Frontal cortex (tissue), 4 donors: Measurements from ENCODE around the gene MPRIP. TPM values are rescaled to one million over a fixed set of nuclear protein-coding genes. Genes with fewer than 3 reads are reported as not detected.
A peak's percentile ranks its signal among the peaks of the same experiment; 100 is the strongest.
"Not testable (repeated sequence)": the region's sequence is repeated elsewhere in the genome, so short reads cannot be mapped to it uniquely, and the experiment has no call there.

Experiments
- DNase-seq, 2 donors: peaks; one replicate each; pipeline ENCODE4 v3.0.0; 2012; ENCODE audit warnings: low spot score in 2 of 2
- FAIRE-seq: peaks from 2 replicates; lab custom pipeline; 2012; peaks lifted over from hg19 to GRCh38; lab: Jason Lieb, UNC
- total RNA-seq: library from RNA; depleted of rRNA; stranded (reverse); fragments of >200 nt; gene quantifications from one replicate; pipeline ENCODE4 v1.2.3, GENCODE V29; 2014
- donor health status: control.
- donor health status: control.
- donor health status: control.

The MPRIP gene
- total RNA-seq, 1 donor from 2014 or later: 131 TPM

DNA sequence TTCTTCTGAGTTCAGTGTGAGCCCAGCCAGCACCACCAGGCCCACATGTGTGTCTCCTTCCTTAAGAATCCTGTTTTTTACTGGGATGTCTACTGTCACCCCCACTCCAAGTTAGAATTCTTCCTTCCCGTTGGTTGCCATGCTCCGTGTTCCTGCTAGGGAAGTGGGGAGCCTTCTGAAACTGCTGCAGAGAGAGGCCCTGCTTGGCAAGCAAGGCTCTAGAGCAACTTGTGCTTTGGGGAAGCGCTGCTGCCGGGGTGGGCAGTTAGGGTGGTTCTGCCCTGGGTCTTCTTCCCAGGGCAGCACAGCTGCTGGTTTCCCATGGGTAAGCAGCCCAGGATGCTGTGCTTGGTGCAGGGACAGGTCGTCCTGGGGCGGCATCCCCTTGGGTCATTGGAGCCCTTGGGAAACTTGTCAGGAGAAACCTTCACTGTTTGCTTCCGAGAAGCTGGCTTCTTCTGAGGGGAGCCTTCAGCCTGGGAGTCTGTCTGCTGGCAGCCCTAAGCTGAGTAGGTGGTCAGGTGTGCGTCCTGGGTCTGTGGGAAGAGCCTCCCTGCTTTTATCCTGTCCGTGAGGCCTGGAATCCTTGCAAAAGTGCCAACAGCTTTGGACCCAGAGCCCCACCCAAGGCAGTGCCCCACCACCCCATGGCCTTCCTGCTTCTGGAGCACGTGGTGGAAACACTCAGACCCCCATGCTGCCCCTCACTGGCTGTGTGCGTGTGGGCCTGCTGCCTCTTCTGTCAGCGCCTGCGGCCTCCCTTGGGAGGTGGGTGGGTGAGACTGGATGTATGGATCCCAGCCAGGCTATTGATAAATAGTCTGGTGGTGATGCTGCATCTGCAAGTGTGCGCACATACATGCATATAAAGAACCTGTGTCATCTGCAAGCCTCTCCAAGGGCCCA is 92.0 kb downstream of the MPRIP start:
- DNase-seq (no peak), FAIRE-seq (no peak)

GRCh38 chr17:17134957-17135333 is 92.7 kb downstream of the MPRIP start:
- no peak for DNase-seq
- FAIRE-seq: no peak

- not testable (repeated sequence) for FAIRE-seq, DNase-seq
Measured at GRCh38 chr17:17136221-17136620, 94.0 kb downstream of the MPRIP start.

- FAIRE-seq: no peak
- no peak for DNase-seq
Measured at GRCh38 chr17:17137731-17138585, 95.7 kb downstream of the MPRIP start.

- FAIRE-seq (no peak), DNase-seq (no peak)
Measured at GRCh38 chr17:17139972-17140589, 97.8 kb downstream of the MPRIP start.

GRCh38 chr17:17140590-17140980 is 98.3 kb downstream of the MPRIP start:
- FAIRE-seq (no peak), DNase-seq (no peak)

- no peak for FAIRE-seq
- DNase-seq: no peak
Measured at GRCh38 chr17:17141279-17141678, 99.0 kb downstream of the MPRIP start.

- DNase-seq (peak; percentile 68 to 89), FAIRE-seq (no peak)
Measured at GRCh38 chr17:17141860-17142552, 99.7 kb downstream of the MPRIP start.

DNA sequence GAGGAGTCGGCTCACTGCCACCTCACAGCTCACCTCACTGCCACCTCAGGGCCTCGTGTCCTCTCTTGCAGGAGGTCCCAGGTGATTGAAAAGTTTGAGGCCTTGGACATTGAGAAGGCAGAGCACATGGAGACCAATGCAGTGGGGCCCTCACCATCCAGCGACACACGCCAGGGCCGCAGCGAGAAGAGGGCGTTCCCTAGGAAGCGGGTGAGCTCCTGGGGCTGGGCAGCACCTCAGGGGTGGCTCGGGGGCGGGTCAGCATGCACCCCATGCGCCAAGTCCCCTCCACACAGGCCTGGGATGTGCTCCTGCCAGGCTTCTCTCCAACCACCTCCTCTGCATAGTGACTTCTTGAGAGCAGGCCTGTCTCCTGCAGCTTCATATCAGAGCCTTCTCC is 100.3 kb downstream of the MPRIP start:
- FAIRE-seq: no peak
- DNase-seq: no peak

DNA sequence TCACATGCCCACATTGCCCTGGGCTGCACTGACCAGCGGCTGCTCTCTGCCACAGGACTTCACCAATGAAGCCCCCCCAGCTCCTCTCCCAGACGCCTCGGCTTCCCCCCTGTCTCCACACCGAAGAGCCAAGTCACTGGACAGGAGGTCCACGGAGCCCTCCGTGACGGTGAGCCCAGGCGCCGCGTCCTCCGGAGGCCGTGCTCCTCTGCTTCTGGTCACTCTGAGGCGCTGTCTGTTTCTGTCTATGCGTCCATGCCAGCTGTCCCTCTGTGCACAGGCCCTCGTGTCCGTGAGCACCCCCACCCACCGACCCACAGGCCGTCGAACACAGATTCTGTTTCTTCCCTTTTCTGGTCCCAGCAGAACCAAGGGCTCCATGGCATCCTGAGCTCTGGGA is 101.2 kb downstream of the MPRIP start:
- FAIRE-seq (no peak), DNase-seq (no peak)

GRCh38 chr17:17144061-17144460 is 101.8 kb downstream of the MPRIP start:
- DNase-seq (no peak), FAIRE-seq (no peak)

GRCh38 chr17:17144916-17145665 is 102.8 kb downstream of the MPRIP start:
- FAIRE-seq (no peak), DNase-seq (no peak)

- DNase-seq: no peak
- FAIRE-seq: no peak
Measured at GRCh38 chr17:17146786-17147406, 104.6 kb downstream of the MPRIP start.

DNA sequence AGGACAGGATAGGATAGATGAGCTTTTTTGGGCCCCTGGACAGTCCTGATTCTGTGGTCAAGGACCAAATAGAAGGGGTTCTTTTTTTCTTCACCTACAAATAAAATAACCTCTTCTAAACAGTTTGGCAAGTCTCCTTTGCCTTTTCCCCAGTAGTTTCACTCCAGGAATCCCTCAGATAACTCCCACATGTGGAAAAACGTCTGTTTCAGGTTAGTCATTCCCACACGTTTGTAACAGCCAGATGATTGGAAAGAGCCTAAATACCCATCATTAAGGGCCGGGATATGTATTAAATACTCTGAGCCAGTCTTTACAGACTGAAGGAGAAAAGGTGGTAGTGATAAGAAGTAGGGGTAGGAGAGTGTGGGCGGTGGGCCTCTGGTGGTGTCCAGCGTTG is 105.6 kb downstream of the MPRIP start:
- DNase-seq (no peak), FAIRE-seq (no peak)

DNA sequence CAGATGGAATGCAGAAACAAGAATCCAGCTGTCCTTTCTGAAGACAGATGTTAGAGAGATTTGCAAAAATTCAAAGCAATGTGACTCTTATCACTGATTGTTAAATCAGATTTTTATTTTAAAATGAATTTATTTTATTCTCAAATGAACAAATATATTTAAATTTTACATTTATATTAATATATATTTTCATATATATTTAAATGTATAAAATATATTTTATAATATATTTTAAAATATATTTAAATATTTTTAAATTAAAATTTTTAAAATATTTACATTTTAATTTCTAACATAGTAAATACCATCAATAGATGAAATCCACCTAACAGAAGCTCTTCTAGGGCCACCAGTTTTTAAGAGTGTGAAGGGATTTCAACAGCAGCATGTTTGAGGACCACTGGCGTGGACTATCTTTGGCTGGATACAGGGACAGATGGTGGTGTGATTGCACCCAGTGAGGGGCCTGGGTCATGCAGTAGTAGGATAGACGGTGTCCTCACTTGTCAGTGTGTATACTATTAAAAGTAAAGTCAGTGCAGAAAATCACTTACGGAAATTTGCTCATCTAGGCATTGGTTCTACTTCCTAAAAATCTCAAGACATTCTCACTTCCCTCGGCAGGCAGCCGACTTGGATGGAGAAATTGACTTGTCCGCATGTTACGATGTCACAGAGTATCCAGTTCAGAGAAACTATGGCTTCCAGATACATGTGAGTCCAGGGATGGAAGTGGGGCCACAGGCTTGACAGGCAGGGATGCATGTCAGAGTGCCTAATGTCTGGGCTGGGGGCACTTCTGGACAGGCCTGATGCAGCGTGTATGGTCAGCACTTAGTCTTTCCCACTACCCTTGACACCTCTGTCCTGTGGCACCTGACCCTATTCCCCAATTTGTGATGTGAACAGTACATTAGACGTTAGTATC is 107.5 kb downstream of the MPRIP start:
- DNase-seq (no peak), FAIRE-seq (no peak)

GRCh38 chr17:17150448-17150800 is 108.2 kb downstream of the MPRIP start:
- DNase-seq (no peak), FAIRE-seq (no peak)

- no peak for FAIRE-seq
- DNase-seq: no peak
Measured at GRCh38 chr17:17151055-17151454, 108.8 kb downstream of the MPRIP start.

GRCh38 chr17:17151541-17151940 is 109.3 kb downstream of the MPRIP start:
- DNase-seq (no peak), FAIRE-seq (no peak)
